ENCODE results near the gene ADAM22. TPM values are rescaled to one million over a fixed set of nuclear protein-coding genes. Genes with fewer than 3 reads are reported as not detected.
"Not testable (repeated sequence)": the region's sequence is repeated elsewhere in the genome, so short reads cannot be mapped to it uniquely, and the experiment has no call there.

Gene ADAM22
- total RNA-seq, 1 experiment from 2014 or later = 18.3 TPM

DNA sequence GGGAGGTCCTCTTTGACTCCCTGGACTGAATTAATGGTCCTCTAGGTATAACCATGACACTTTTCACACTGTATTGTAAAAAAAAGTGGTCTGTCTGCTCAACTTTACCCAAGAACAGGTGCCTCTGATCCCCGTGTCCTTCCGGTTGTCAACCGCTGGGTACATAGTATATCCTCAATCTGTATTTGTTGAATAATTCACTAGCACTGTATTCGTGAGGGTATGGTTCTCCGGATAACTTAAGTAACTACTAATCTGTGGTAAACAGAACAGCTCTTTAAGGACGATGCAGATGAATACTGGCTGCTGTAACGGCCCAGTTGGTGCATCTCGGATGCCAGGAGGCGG, 472 bp upstream of the ADAM22 start:
- Histone ChIP-seq H3K27me3 (no peaks in the 10 kb centered on the region), H3K4me3 (peak overlapping the region; percentile 92), H3K4me1 (0 out of 2 replicates have a peak, but pooled peaks cover 3% of the 10 kb centered on the region)

DNA sequence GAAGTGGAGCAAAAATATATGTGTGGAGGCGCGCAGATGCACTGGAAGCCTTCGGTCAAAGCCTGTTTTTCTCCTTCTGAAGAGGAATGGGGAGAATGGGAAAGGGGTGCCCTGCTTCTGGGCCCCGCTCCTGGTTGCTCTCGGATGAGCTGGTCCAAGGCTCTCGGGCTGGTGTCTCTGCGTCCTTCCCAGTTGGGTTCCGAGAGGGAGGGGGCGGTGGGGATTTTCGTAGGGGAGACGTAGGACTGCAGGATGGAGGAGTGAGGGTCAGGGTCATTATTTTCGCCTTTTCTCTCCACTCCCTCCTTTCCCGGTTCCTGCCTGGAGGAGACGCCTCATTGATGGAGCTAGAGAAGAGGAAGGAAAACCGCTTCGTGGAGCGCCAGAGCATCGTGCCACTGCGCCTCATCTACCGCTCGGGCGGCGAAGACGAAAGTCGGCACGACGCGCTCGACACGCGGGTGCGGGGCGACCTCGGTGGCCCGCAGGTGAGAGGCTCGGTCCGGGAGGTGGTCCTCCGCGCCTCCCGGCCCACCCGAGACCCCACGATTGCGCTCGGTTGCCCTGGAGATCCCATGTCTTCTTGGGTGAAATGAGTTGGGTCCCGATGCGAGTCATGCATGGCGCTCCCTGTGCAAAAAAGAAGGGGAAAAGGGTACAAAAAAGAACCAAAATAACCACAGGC, 790 bp downstream of the ADAM22 start:
- Histone ChIP-seq H3K27me3 (no peaks in the 10 kb centered on the region), H3K4me3 (peak overlapping the region; percentile 92), H3K27ac (peak overlapping the region; percentile 51), H3K4me1 (0 out of 2 replicates have a peak, but pooled peaks cover 3% of the 10 kb centered on the region), H3K36me3 (peaks cover 10% of the 10 kb centered on the region; the same call in 1 of the 2 replicates), H3K9me3 (replicated peaks) (no peaks in the 10 kb centered on the region)
- peak; percentile 32 to 48 for DNase-seq

More for the DNA sequence above, 472 bp upstream of the ADAM22 start:
- DNase-seq = no peak
- H3K9me3 ChIP-seq (replicated peaks) = no peaks in the 10 kb centered on the region
- peak overlapping the region; percentile 51; the same call in 1 of the 2 replicates for H3K27ac ChIP-seq
- 0 out of 2 replicates have a peak, but pooled peaks cover 6% of the 10 kb centered on the region for H3K36me3 ChIP-seq

DNA sequence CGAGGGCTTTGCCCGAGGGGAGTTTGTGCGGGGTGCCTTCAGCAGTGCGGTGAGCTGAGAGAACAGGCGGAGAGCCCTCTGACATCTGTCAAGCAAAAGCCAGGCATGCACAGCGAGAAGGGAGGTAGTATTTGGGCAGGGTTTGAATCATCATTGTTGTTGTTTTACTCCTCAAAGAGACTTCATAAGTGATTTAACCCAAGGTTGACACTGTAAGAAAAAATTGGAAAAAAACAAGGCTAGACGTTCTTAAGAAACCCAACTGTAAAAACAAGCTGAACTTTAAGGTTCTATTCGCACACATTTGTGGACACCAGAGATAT, 1.3 kb downstream of the ADAM22 start:
- Histone ChIP-seq H3K36me3 (peaks cover 10% of the 10 kb centered on the region; the same call in 1 of the 2 replicates), H3K27ac (no peak overlapping the region), H3K9me3 (replicated peaks) (no peaks in the 10 kb centered on the region), H3K4me1 (0 out of 2 replicates have a peak, but pooled peaks cover 3% of the 10 kb centered on the region), H3K4me3 (no peak overlapping the region), H3K27me3 (no peaks in the 10 kb centered on the region)
- DNase-seq = no peak

DNA sequence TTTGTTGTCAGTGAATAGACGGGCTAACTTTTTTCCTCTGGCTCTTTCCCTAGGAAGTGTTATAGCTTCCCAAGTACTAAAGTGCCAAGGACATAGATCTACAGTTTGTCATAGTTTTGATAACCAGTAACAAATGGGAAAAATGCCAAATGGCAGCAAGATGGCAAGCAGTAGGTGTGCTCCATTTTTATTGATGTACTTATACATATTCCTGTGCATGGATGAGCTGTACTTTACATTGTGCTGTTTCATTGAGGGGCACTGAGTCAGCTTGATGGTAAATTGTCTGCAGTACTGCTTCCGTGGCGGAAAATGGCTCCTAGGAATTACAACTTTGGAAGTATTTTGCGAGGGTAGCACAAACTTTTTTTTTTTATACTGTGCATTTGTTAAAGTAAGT, 7.1 kb downstream of the ADAM22 start:
- H3K36me3 ChIP-seq = peaks cover 10% of the 10 kb centered on the region; the same call in 1 of the 2 replicates
- no peaks in the 10 kb centered on the region for H3K27me3 ChIP-seq
- H3K4me1 ChIP-seq = no peaks in the 10 kb centered on the region
- H3K27ac ChIP-seq = no peak overlapping the region
- no peak for DNase-seq
- no peak overlapping the region for H3K4me3 ChIP-seq
- H3K9me3 ChIP-seq (replicated peaks) = no peaks in the 10 kb centered on the region

DNA sequence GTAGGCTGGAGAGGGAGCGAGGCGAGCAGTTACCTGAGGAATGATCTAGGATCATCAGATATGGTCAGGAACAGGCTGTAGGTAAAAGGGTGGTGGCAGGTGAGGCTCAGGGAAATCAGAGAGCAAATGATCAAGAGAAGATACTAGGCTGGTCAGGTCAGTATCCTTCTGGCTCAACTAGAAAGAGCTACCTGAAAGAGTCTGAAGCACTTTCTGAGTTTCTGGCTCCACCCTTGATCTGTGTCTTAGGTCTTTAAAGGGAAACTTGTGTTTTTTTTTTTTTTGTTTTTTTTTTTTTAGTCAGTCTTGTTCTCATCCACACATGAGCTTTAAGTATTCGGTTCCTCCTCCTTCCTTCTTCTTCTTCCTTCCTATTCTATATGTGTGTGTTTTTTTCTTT, 10.5 kb downstream of the ADAM22 start:
- Histone ChIP-seq H3K27me3 (no peaks in the 10 kb centered on the region), H3K4me1 (no peaks in the 10 kb centered on the region), H3K27ac (no peak overlapping the region), H3K4me3 (no peak overlapping the region), H3K9me3 (replicated peaks) (no peaks in the 10 kb centered on the region), H3K36me3 (no peaks in the 10 kb centered on the region)
- DNase-seq = no peak

DNA sequence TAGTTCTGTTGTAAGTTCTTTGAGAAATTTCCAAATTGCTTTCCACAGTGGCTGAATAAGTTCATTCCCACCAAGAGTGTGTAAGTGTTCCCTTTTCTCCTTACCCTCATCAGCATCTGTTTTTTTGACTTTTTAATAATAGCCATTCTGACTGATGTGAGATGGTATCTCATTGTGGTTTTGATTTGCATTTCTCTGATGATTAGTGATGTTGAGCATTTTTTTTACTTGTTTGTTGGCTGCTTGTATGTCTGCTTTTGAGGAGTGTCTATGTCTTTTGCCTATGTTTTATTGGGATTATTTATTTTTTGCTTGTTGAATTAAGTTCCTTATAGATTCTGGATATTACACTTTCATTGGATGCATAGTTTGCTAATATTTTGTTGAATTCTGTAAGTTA, 11.9 kb downstream of the ADAM22 start:
- not testable (repeated sequence) for H3K27ac ChIP-seq; H3K4me3 ChIP-seq; H3K4me1 ChIP-seq; H3K36me3 ChIP-seq; H3K9me3 ChIP-seq (replicated peaks); H3K27me3 ChIP-seq; DNase-seq

DNA sequence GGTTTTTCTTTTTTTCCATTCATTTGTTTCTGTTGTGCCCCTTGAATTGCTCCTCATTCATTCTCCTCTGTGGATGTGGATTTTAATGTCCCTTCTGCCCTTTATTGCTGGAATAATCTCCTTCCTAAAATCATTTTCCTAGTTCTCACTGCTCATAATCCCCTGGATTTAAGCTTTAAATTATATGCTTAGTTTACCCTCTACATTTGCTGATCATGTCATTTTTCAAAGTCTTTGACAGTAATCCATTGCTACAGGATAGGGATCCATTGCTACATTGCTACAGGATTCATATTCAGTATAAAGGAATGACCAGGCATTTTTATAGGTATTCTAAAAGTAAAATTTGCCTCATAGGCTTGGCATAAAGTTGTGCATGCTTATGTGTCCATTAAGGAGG, 14.3 kb downstream of the ADAM22 start:
- no peaks in the 10 kb centered on the region for H3K9me3 ChIP-seq (replicated peaks)
- H3K36me3 ChIP-seq = no peaks in the 10 kb centered on the region
- H3K4me3 ChIP-seq = no peak overlapping the region
- no peaks in the 10 kb centered on the region for H3K4me1 ChIP-seq
- no peak overlapping the region for H3K27ac ChIP-seq
- no peak for DNase-seq
- no peaks in the 10 kb centered on the region for H3K27me3 ChIP-seq

DNA sequence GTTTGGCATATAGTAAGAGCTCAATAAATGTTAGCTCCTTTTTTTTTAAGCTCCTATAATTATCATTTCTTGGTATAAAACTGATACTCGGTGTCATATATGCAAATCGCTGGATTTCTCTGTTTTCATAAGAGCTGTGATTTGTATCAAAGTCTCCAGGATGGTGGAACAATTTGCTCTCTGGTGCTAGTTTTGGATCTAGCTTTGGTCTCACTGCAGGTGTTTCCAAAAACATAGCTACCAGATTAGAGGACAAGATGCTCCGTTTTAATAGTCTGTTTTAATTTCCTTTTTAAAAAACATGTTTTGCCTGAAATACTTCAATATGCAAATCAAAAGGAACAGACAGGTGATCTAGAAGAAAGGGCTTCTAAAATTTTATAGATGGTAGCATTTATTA, 25.3 kb downstream of the ADAM22 start:
- no peaks in the 10 kb centered on the region for H3K4me1 ChIP-seq
- H3K27me3 ChIP-seq = no peaks in the 10 kb centered on the region
- H3K27ac ChIP-seq = no peak overlapping the region
- H3K9me3 ChIP-seq (replicated peaks) = no peaks in the 10 kb centered on the region
- no peak overlapping the region for H3K4me3 ChIP-seq
- DNase-seq = no peak
- H3K36me3 ChIP-seq = no peaks in the 10 kb centered on the region

DNA sequence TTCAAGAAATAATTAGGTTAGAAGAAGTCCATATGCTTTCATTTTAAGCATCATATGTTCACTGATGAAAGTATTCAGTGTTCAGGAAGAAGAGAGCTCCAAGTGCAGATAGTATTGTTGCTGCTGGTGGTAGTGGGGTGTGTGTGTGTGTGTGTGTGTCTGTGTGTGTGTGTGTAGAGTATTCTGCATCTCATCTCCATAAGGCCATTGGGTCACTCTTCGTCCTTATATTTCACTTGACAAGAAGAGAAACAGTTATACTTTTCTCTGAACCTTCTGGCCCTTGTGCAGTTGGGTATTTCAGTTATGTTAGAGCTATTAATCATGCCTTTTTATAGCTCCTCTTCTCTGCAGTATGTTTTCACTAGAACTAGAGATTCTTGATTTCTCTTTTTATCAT, 26.2 kb downstream of the ADAM22 start:
- no peak for DNase-seq
- H3K27me3 ChIP-seq = no peaks in the 10 kb centered on the region
- H3K9me3 ChIP-seq (replicated peaks) = no peaks in the 10 kb centered on the region
- H3K36me3 ChIP-seq = no peaks in the 10 kb centered on the region
- H3K4me1 ChIP-seq = no peaks in the 10 kb centered on the region
- H3K27ac ChIP-seq = no peak overlapping the region
- H3K4me3 ChIP-seq = no peak overlapping the region

DNA sequence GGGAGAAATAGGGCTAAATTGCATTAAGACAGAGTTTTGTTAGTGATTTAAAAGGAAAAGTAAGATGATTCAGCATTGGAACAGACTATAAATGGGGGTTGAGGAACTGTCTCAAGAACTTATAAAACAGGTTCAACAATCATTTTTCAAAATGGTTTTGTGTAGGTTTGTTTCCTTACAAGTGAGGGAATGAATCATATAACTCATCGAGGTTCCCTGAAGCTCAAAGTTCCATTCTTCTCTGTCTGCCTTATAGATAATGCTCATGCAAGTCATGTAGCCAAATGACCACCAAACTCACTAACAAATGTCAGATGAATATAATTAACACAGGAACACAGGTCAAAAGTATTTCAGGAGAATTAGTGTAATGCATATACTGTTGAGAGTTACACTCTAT, 27.7 kb downstream of the ADAM22 start:
- H3K4me1 ChIP-seq = no peaks in the 10 kb centered on the region
- no peak overlapping the region for H3K27ac ChIP-seq
- H3K36me3 ChIP-seq = no peaks in the 10 kb centered on the region
- no peak overlapping the region for H3K4me3 ChIP-seq
- H3K9me3 ChIP-seq (replicated peaks) = no peaks in the 10 kb centered on the region
- no peak for DNase-seq
- H3K27me3 ChIP-seq = no peaks in the 10 kb centered on the region

DNA sequence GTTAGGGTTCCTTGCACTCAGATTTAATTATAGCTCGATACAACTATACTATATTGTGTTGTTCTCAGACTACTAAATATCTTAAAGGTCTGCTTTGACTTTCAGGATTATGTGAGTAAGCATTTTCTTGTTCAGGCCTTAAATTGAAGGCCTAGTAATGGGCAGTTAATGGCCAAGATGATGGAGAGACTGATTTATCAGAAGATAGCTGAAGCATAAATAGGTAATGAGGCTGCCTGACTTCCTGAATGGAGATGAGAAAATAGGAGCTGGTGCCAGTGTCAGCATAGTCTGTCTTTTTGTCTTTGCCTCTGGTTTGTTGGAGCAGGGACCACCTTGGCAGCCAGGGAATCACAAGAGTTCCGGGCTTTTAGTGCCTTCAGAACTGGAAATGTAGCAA, 32.2 kb downstream of the ADAM22 start:
- Histone ChIP-seq H3K27ac (no peak overlapping the region), H3K9me3 (replicated peaks) (no peaks in the 10 kb centered on the region), H3K4me3 (no peak overlapping the region), H3K36me3 (no peaks in the 10 kb centered on the region), H3K27me3 (no peaks in the 10 kb centered on the region), H3K4me1 (no peaks in the 10 kb centered on the region)
- DNase-seq = no peak

DNA sequence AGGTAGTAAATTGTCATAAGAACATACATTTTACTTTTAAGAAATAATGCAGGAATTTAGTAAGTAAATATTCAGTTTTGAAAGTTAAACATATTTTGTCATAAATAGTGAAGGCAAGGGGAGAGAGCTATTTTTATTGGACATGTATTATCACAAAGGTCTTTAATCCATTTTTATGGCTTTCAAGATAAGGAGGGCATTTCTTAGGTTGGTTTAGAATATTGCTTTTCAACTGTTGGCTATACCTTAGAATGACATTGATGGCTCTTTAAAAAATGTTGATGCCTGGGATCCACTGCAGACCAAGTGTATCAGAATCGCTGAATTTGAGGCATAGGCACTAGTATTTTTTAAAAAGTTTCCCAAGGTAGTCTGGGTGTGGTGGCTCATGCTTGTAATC, 34.0 kb downstream of the ADAM22 start:
- H3K4me3 ChIP-seq = no peak overlapping the region
- no peaks in the 10 kb centered on the region for H3K27me3 ChIP-seq
- H3K27ac ChIP-seq = no peak overlapping the region
- DNase-seq = no peak
- H3K9me3 ChIP-seq (replicated peaks) = no peaks in the 10 kb centered on the region
- no peaks in the 10 kb centered on the region for H3K36me3 ChIP-seq
- H3K4me1 ChIP-seq = no peaks in the 10 kb centered on the region

DNA sequence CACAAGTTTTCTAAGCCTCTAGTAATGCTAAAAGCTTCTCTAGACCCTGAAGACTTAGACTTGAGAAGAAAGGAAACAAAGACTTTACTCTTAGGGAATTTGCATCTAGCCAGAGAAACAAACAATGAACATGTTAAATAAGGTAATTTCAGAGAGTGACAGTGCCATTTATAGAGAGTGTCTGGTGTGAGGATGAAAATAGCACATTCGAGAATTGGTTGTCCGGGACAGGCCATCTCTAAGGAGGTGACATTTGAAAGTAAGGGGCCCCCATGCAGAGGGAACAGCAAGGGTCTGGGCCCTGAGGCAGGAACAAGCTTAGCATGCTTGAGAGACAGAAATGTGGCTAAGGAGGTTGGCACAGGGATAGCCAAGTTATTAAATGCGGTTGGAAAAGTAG, 48.1 kb downstream of the ADAM22 start:
- Histone ChIP-seq H3K36me3 (no peaks in the 10 kb centered on the region), H3K4me3 (no peak overlapping the region), H3K27me3 (no peaks in the 10 kb centered on the region), H3K27ac (no peak overlapping the region), H3K9me3 (replicated peaks) (no peaks in the 10 kb centered on the region; the same call in 1 of the 2 replicates), H3K4me1 (peaks cover 8% of the 10 kb centered on the region; the same call in 1 of the 2 replicates)
- no peak for DNase-seq

DNA sequence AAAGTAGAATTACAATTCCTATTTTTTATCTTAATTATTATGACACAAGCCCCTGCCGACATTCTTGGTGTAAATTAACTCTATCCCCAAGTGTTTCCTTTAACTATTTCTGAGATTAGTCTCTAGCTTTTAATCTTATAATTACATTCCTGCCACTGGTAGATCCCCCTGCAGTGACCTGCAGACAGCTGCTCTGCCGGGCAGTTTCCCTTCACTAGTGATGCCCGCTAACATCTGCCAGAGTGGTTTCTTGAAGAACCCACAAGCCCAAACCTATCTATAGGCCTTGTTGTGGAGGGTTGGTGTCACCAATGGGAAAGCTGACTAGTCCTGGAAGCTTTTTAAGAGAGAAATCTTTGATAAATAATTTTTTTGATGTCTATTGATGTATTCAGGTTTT, 50.0 kb downstream of the ADAM22 start:
- DNase-seq = peak; percentile 49 to 65
- no peak overlapping the region for H3K27ac ChIP-seq
- H3K9me3 ChIP-seq (replicated peaks) = no peaks in the 10 kb centered on the region; the same call in 1 of the 2 replicates

DNA sequence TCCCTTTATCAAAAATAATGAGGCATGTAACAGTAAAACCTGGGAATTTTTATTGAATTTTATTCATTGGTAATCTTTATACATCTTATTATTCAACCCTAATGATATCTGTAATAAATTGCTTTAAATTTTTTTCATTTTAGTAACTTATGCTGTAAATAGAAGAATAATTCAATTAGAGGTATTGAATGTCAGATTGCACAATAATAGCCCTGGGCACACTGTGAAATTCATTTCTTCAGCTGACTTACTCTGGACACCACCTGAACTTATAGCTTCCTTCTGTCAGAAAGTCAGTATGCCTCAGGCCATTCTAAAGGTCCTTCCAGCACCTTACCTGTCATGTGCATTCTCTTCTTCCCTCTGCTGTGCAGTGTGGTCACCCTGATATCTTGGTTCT, 59.2 kb downstream of the ADAM22 start:
- Histone ChIP-seq H3K4me1 (no peaks in the 10 kb centered on the region), H3K9me3 (replicated peaks) (0 out of 2 replicates have a peak, but pooled peaks cover 2% of the 10 kb centered on the region), H3K27ac (no peak overlapping the region), H3K27me3 (no peaks in the 10 kb centered on the region), H3K4me3 (no peak overlapping the region), H3K36me3 (no peaks in the 10 kb centered on the region)
- no peak for DNase-seq

More for the DNA sequence above, 50.0 kb downstream of the ADAM22 start:
- peaks cover 8% of the 10 kb centered on the region; the same call in 1 of the 2 replicates for H3K4me1 ChIP-seq
- H3K27me3 ChIP-seq = no peaks in the 10 kb centered on the region
- no peak overlapping the region for H3K4me3 ChIP-seq
- H3K36me3 ChIP-seq = no peaks in the 10 kb centered on the region

DNA sequence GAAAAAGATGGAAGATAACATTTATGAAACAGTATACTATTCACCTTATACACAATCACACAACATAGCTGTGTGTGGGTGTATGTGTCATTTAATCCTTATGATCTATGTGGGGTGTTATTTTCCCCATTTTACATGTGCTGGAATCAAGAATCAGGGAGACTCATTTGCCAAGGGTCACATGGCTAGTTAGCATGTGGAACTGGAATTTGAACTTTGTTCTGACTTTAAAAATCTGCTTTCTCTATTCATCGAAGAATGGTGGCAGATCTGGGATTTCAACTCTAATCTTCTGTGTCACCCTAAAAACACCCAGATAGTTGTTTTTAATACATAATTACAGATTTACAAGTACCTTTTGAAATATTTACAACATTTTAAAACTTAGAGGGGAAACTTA, 65.2 kb downstream of the ADAM22 start:
- DNase-seq = no peak
- no peak overlapping the region for H3K27ac ChIP-seq
- H3K36me3 ChIP-seq = no peaks in the 10 kb centered on the region
- peaks cover 7% of the 10 kb centered on the region; the same call in 1 of the 2 replicates for H3K4me1 ChIP-seq
- no peaks in the 10 kb centered on the region for H3K27me3 ChIP-seq
- no peaks in the 10 kb centered on the region for H3K9me3 ChIP-seq (replicated peaks)
- H3K4me3 ChIP-seq = no peak overlapping the region

All from SJCRH30 (cell line).